SH-SY5Y (cell line): Measurements from ENCODE around the gene ACD.

Experiments used
- GATA2 ChIP-seq: IDR thresholded peaks from 2 replicates; pipeline ENCODE4 v1.6.1; 2011; ENCODE audit warnings: mild to moderate bottlenecking, low read depth, low read length
- GATA3 ChIP-seq: IDR thresholded peaks from 2 replicates; pipeline ENCODE4 v1.6.1; 2011; ENCODE audit warnings: low read depth, mild to moderate bottlenecking, low read length, moderate library complexity

GRCh38 chr16:67651847-67652246, 8.2 kb downstream of the ACD start:
- TF ChIP-seq GATA3 (no peak), GATA2 (no peak)
